WTC11 (cell line): ENCODE data around the gene ARSB. TPM values are rescaled to one million over a fixed set of nuclear protein-coding genes. Genes with fewer than 3 reads are reported as not detected.

ENCODE experiments used
- ATAC-seq: fragments of 200-7000 bp; cut with Tn5 transposase; 2 replicates; pipeline ENCODE4 v1.10.0; 2021; ENCODE audit warnings: mild to moderate bottlenecking, moderate library complexity
- CTCF ChIA-PET: fragments of 300-600 bp; sonication (Branson Sonifier 250); formaldehyde crosslinking; loops from one replicate; lab custom pipeline; 2021; ENCODE audit warnings: antibody characterized with exemption; lab: Charles Lee
- POLR2A ChIA-PET: fragments of 350-600 bp; sonication (Branson Sonifier 250); formaldehyde crosslinking; loops from one replicate; lab custom pipeline; 2021; ENCODE audit warnings: antibody characterized with exemption; lab: Charles Lee
- DNase-seq: peaks from one replicate; pipeline ENCODE4 v3.0.0; 2021; ENCODE audit warnings: low spot score
- H3K27ac Mint-ChIP-seq: 2 replicates; pipeline ENCODE4 v1.8.0; 2021; ENCODE audit warnings: mixed read lengths
- H3K27me3 Mint-ChIP-seq: 2 replicates; pipeline ENCODE4 v1.8.0; 2021; ENCODE audit warnings: low read depth, mild to moderate bottlenecking, moderate library complexity, mixed read lengths
- H3K36me3 Mint-ChIP-seq: 2 replicates; pipeline ENCODE4 v1.8.0; 2021; ENCODE audit warnings: mixed read lengths
- H3K4me1 Mint-ChIP-seq: 2 replicates; pipeline ENCODE4 v1.8.0; 2022; ENCODE audit warnings: mixed read lengths
- H3K4me3 Mint-ChIP-seq: 2 replicates; pipeline ENCODE4 v1.8.0; 2021; ENCODE audit warnings: mild to moderate bottlenecking, moderate library complexity, mixed read lengths
- H3K9me3 Mint-ChIP-seq: 2 replicates; pipeline ENCODE4 v1.8.0; 2021; ENCODE audit warnings: mixed read lengths
- CREB1 ChIP-seq: sonication (generic); formaldehyde crosslinking; IDR thresholded peaks from 2 replicates; pipeline ENCODE4 v1.8.0; 2023; ENCODE audit warnings: mild to moderate bottlenecking, missing genetic modification reagents
- E2F4 ChIP-seq: sonication (generic); formaldehyde crosslinking; IDR thresholded peaks from 2 replicates; pipeline ENCODE4 v1.8.1; 2022; ENCODE audit warnings: low read depth, mild to moderate bottlenecking, moderate library complexity, missing genetic modification reagents, borderline replicate concordance
- ELF4 ChIP-seq: sonication (generic); formaldehyde crosslinking; IDR thresholded peaks from 2 replicates; pipeline ENCODE4 v1.8.1; 2022; ENCODE audit warnings: low read depth, mild to moderate bottlenecking, moderate library complexity, missing genetic modification reagents
- ESRRA ChIP-seq: sonication (generic); formaldehyde crosslinking; IDR thresholded peaks from 2 replicates; pipeline ENCODE4 v1.8.1; 2022; ENCODE audit warnings: mild to moderate bottlenecking, missing genetic modification reagents, borderline replicate concordance
- ETV6 ChIP-seq: sonication (generic); formaldehyde crosslinking; IDR thresholded peaks from 2 replicates; pipeline ENCODE4 v1.8.1; 2022; ENCODE audit warnings: mild to moderate bottlenecking, missing genetic modification reagents
- FOXP1 ChIP-seq: sonication (generic); formaldehyde crosslinking; IDR thresholded peaks from 2 replicates; pipeline ENCODE4 v1.8.0; 2022; ENCODE audit warnings: missing genetic modification reagents, mild to moderate bottlenecking, moderate library complexity, borderline replicate concordance
- GABPB1 ChIP-seq: sonication (generic); formaldehyde crosslinking; IDR thresholded peaks from 2 replicates; pipeline ENCODE4 v1.8.1; 2023; ENCODE audit warnings: mild to moderate bottlenecking, missing genetic modification reagents
- GRHL2 ChIP-seq: fragments of 250-450 bp; sonication (Bioruptor Pico); IDR thresholded peaks from 2 replicates; pipeline ENCODE4 v1.8.0; 2022; ENCODE audit warnings: mild to moderate bottlenecking, moderate library complexity; ENCODE audit not compliant: insufficient replicate concordance, severe bottlenecking
- HMGA2 ChIP-seq: fragments of 250-450 bp; sonication (Bioruptor Pico); IDR thresholded peaks from 2 replicates; pipeline ENCODE4 v1.4.0; 2021; ENCODE audit warnings: mild to moderate bottlenecking, moderate library complexity
- IRF1 ChIP-seq: sonication (generic); formaldehyde crosslinking; IDR thresholded peaks from 2 replicates; pipeline ENCODE4 v1.8.0; 2023; ENCODE audit warnings: missing genetic modification reagents
- JAZF1 ChIP-seq: fragments of 250-450 bp; sonication (Bioruptor Pico); IDR thresholded peaks from 2 replicates; pipeline ENCODE4 v1.9.0; 2021; ENCODE audit warnings: moderate library complexity, mild to moderate bottlenecking, inconsistent platforms
- JUN ChIP-seq: sonication (generic); formaldehyde crosslinking; IDR thresholded peaks from 2 replicates; pipeline ENCODE4 v1.8.0; 2023; ENCODE audit warnings: mild to moderate bottlenecking, missing genetic modification reagents
- MXD4 ChIP-seq: fragments of 250-450 bp; sonication (Bioruptor Pico); IDR thresholded peaks from 2 replicates; pipeline ENCODE4 v1.8.0; 2021; ENCODE audit warnings: mild to moderate bottlenecking, moderate library complexity, borderline replicate concordance
- NFATC4 ChIP-seq: fragments of 250-450 bp; sonication (Bioruptor Pico); IDR thresholded peaks from 2 replicates; pipeline ENCODE4 v1.9.0; 2021; ENCODE audit warnings: mild to moderate bottlenecking
- NFE2L1 ChIP-seq: sonication (generic); formaldehyde crosslinking; IDR thresholded peaks from 2 replicates; pipeline ENCODE4 v1.8.1; 2023; ENCODE audit warnings: missing genetic modification reagents
- OVOL2 ChIP-seq: fragments of 250-450 bp; sonication (Bioruptor Pico); IDR thresholded peaks from 2 replicates; pipeline ENCODE4 v1.9.0; 2021; ENCODE audit warnings: mild to moderate bottlenecking, borderline replicate concordance
- RELA ChIP-seq: sonication (generic); formaldehyde crosslinking; IDR thresholded peaks from 2 replicates; pipeline ENCODE4 v1.8.1; 2022; ENCODE audit warnings: missing genetic modification reagents, mild to moderate bottlenecking, borderline replicate concordance
- SMAD3 ChIP-seq: sonication (generic); formaldehyde crosslinking; IDR thresholded peaks from 2 replicates; pipeline ENCODE4 v1.8.0; 2022; ENCODE audit warnings: missing genetic modification reagents, mild to moderate bottlenecking, borderline replicate concordance
- TEAD1 ChIP-seq: sonication (generic); formaldehyde crosslinking; IDR thresholded peaks from 2 replicates; pipeline ENCODE4 v1.8.0; 2022; ENCODE audit warnings: mild to moderate bottlenecking, missing genetic modification reagents
- ZNF512 ChIP-seq: sonication (generic); formaldehyde crosslinking; IDR thresholded peaks from 2 replicates; pipeline ENCODE4 v1.8.1; 2022; ENCODE audit warnings: missing genetic modification reagents, borderline replicate concordance
- total RNA-seq: library from RNA; stranded (reverse); gene quantifications from 3 replicates; pipeline ENCODE4 v1.2.3, GENCODE V29; 2021
- TF ChIP-seq, protein P1 (sequence below): sonication (generic); formaldehyde crosslinking; IDR thresholded peaks from 2 replicates; pipeline ENCODE4 v1.8.0; 2022; ENCODE audit warnings: mild to moderate bottlenecking, missing genetic modification reagents
- TF ChIP-seq, protein P2 (sequence below): sonication (generic); formaldehyde crosslinking; IDR thresholded peaks from 2 replicates; pipeline ENCODE4 v1.8.0; 2022; ENCODE audit warnings: mild to moderate bottlenecking, missing genetic modification reagents

Gene ARSB
- total RNA-seq, 1 experiment from 2014 or later, result 9.7 TPM

- Mint-ChIP-seq H3K4me3 (no peak overlapping the region), H3K36me3 (no peaks in the 10 kb centered on the region), H3K27me3 (no peaks in the 10 kb centered on the region; the same call in 1 of the 2 replicates), H3K27ac (no peak overlapping the region), H3K4me1 (peaks cover 12% of the 10 kb centered on the region), H3K9me3 (no peaks in the 10 kb centered on the region)
- CTCF ChIA-PET, result no interaction called here
- no peak for ATAC-seq
- no peak for DNase-seq
- POLR2A ChIA-PET, result no interaction called here
- TF ChIP-seq JAZF1, result no peak
- no peak for TF ChIP-seq NFATC4 (CRISPR knock-in tag)
- TF ChIP-seq FOXP1 (CRISPR knock-in tag), result no peak
- TF ChIP-seq, protein P1, sequence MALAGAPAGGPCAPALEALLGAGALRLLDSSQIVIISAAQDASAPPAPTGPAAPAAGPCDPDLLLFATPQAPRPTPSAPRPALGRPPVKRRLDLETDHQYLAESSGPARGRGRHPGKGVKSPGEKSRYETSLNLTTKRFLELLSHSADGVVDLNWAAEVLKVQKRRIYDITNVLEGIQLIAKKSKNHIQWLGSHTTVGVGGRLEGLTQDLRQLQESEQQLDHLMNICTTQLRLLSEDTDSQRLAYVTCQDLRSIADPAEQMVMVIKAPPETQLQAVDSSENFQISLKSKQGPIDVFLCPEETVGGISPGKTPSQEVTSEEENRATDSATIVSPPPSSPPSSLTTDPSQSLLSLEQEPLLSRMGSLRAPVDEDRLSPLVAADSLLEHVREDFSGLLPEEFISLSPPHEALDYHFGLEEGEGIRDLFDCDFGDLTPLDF, result no peak
- no peak for TF ChIP-seq E2F4
- no peak for TF ChIP-seq ESRRA (CRISPR knock-in tag)
- TF ChIP-seq GRHL2 (CRISPR knock-in tag), result no peak
- TF ChIP-seq TEAD1 (CRISPR knock-in tag), result no peak
- no peak for TF ChIP-seq IRF1 (CRISPR knock-in tag)
- TF ChIP-seq GABPB1 (CRISPR knock-in tag), result no peak
- no peak for TF ChIP-seq ELF4 (CRISPR knock-in tag)
- TF ChIP-seq, protein P2, sequence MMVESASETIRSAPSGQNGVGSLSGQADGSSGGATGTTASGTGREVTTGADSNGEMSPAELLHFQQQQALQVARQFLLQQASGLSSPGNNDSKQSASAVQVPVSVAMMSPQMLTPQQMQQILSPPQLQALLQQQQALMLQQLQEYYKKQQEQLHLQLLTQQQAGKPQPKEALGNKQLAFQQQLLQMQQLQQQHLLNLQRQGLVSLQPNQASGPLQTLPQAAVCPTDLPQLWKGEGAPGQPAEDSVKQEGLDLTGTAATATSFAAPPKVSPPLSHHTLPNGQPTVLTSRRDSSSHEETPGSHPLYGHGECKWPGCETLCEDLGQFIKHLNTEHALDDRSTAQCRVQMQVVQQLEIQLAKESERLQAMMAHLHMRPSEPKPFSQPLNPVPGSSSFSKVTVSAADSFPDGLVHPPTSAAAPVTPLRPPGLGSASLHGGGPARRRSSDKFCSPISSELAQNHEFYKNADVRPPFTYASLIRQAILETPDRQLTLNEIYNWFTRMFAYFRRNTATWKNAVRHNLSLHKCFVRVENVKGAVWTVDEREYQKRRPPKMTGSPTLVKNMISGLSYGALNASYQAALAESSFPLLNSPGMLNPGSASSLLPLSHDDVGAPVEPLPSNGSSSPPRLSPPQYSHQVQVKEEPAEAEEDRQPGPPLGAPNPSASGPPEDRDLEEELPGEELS, result no peak
- no peak for TF ChIP-seq MXD4
- no peak for TF ChIP-seq JUN (CRISPR knock-in tag)
Measured at GRCh38 chr5:78816143-78816765, 168.9 kb downstream of the ARSB start.

DNA sequence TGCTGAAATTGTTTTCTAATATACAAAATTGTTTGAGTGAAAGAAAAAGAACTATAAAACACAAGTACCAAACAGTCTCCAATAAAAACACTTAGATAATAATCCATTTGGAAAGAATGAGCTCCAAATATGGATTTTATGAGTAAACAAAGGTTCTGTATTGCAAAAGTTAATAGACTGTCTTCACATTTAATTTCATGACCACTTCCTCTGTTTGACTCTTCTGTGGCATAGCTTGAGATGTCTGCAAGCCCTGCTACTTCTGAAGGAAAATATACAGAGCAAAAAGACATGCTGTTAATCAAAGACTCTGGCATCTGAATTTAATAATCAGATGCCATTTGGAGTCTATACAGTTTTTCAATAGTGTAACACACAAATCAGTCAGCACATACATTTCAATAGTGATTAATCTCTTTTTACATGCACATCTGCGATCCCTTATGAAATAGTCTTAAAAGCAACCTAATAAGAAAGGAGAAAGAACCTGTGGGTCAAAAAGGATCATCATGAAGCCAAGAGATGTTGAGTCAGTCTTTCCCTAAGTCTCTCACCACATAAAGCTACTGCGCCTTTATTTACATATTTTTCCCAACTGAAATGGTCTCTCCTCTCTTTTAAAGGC is 171.1 kb downstream of the ARSB start:
- Mint-ChIP-seq H3K4me1 (peaks cover 16% of the 10 kb centered on the region), H3K9me3 (no peaks in the 10 kb centered on the region), H3K27ac (no peak overlapping the region)
- ATAC-seq, result no peak
- CTCF ChIA-PET, result no interaction called here
- no peak for TF ChIP-seq ZNF512 (CRISPR knock-in tag)
- TF ChIP-seq FOXP1 (CRISPR knock-in tag), result no peak
- TF ChIP-seq, all 79 proteins: peak for 0
- DNase-seq, result no peak
- Mint-ChIP-seq H3K4me3 (no peak overlapping the region), H3K36me3 (no peaks in the 10 kb centered on the region), H3K27me3 (no peaks in the 10 kb centered on the region; the same call in 1 of the 2 replicates)
- POLR2A ChIA-PET, result no interaction called here

DNA sequence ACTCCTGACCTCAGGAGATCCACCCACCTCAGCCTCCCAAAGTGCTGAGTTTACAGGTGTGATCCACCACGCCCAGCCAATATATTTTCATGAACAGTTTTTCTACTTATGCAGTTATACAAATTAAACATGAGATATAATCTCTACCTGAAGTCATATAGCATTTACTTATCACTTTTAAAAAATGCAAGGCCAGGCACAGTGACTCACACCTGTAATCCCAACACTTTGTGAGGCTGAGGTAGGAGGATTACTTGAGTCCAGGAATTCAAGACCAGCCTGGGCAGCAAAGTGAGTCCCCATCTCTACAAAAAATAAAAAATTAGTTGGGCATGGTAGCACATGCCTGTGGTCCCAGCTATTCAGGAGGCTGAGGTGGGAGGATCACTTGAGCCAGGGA is 171.8 kb downstream of the ARSB start:
- POLR2A ChIA-PET, result no interaction called here
- no peaks in the 10 kb centered on the region for H3K36me3 Mint-ChIP-seq
- ATAC-seq (no peak), DNase-seq (no peak)
- no peaks in the 10 kb centered on the region for H3K27me3 Mint-ChIP-seq
- no peak overlapping the region for H3K4me3 Mint-ChIP-seq
- H3K4me1 Mint-ChIP-seq, result peaks cover 14% of the 10 kb centered on the region
- no peaks in the 10 kb centered on the region for H3K9me3 Mint-ChIP-seq
- CTCF ChIA-PET, result no interaction called here
- no peak overlapping the region for H3K27ac Mint-ChIP-seq
- TF ChIP-seq JUN (CRISPR knock-in tag), result no peak
- no peak for TF ChIP-seq ETV6 (CRISPR knock-in tag)
- TF ChIP-seq CREB1 (CRISPR knock-in tag), result no peak
- no peak for TF ChIP-seq ZNF512 (CRISPR knock-in tag)
- no peak for TF ChIP-seq SMAD3 (CRISPR knock-in tag)
- TF ChIP-seq HMGA2, result no peak
- no peak for TF ChIP-seq MXD4
- TF ChIP-seq RELA, result no peak
- TF ChIP-seq NFE2L1 (CRISPR knock-in tag), result no peak
- TF ChIP-seq OVOL2, result no peak
